ENCODE data around the gene FBXL19. TPM values are rescaled to one million over a fixed set of nuclear protein-coding genes. Genes with fewer than 3 reads are reported as not detected.

FBXL19 gene
- polyA plus RNA-seq, 1 donor from 2014 or later, result 99.6 TPM

DNA sequence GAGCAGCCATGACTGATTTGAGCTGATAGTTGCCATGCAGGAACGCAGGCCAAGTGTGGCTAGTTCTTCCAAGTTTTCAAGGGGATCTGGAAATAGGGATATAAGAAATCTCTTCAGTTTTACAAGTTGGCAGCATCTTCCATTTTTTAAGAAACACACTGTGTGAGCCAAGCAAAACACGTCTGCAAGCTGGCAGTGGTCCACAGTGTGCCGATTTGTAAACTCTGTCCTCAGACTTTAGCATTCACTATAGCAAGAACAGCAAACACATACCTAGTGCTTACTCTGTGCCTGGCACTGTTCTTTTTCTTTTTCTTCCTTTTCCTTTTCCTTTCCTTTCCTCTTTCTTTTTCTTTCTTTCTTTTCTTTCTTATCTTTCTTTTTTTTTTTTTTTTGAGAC is 28.4 kb downstream of the FBXL19 start:
- TF ChIP-seq EZH2 (IDR thresholded peaks at IDR 0.05; ENCODE audit: borderline replicate concordance, insufficient read depth, low read length, poor library complexity, severe bottlenecking) (no peak), MXI1 (conservative IDR thresholded peaks at IDR 0.05; ENCODE audit: poor library complexity, severe bottlenecking) (no peak), TAF1 (IDR thresholded peaks at IDR 0.05; ENCODE audit: low read depth) (no peak), POLR2AphosphoS5 (IDR thresholded peaks at IDR 0.05) (no peak), EP300 (conservative IDR thresholded peaks at IDR 0.05; ENCODE audit: poor library complexity, severe bottlenecking) (no peak)
- TF ChIP-seq, protein P1, sequence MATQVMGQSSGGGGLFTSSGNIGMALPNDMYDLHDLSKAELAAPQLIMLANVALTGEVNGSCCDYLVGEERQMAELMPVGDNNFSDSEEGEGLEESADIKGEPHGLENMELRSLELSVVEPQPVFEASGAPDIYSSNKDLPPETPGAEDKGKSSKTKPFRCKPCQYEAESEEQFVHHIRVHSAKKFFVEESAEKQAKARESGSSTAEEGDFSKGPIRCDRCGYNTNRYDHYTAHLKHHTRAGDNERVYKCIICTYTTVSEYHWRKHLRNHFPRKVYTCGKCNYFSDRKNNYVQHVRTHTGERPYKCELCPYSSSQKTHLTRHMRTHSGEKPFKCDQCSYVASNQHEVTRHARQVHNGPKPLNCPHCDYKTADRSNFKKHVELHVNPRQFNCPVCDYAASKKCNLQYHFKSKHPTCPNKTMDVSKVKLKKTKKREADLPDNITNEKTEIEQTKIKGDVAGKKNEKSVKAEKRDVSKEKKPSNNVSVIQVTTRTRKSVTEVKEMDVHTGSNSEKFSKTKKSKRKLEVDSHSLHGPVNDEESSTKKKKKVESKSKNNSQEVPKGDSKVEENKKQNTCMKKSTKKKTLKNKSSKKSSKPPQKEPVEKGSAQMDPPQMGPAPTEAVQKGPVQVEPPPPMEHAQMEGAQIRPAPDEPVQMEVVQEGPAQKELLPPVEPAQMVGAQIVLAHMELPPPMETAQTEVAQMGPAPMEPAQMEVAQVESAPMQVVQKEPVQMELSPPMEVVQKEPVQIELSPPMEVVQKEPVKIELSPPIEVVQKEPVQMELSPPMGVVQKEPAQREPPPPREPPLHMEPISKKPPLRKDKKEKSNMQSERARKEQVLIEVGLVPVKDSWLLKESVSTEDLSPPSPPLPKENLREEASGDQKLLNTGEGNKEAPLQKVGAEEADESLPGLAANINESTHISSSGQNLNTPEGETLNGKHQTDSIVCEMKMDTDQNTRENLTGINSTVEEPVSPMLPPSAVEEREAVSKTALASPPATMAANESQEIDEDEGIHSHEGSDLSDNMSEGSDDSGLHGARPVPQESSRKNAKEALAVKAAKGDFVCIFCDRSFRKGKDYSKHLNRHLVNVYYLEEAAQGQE (IDR thresholded peaks at IDR 0.05; ENCODE audit: borderline replicate concordance), result no peak
- TF ChIP-seq, protein P2, sequence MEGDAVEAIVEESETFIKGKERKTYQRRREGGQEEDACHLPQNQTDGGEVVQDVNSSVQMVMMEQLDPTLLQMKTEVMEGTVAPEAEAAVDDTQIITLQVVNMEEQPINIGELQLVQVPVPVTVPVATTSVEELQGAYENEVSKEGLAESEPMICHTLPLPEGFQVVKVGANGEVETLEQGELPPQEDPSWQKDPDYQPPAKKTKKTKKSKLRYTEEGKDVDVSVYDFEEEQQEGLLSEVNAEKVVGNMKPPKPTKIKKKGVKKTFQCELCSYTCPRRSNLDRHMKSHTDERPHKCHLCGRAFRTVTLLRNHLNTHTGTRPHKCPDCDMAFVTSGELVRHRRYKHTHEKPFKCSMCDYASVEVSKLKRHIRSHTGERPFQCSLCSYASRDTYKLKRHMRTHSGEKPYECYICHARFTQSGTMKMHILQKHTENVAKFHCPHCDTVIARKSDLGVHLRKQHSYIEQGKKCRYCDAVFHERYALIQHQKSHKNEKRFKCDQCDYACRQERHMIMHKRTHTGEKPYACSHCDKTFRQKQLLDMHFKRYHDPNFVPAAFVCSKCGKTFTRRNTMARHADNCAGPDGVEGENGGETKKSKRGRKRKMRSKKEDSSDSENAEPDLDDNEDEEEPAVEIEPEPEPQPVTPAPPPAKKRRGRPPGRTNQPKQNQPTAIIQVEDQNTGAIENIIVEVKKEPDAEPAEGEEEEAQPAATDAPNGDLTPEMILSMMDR (IDR thresholded peaks at IDR 0.05; ENCODE audit: poor library complexity, severe bottlenecking), result no peak
- Histone ChIP-seq H4K20me1 (ENCODE audit: insufficient read depth) (no peaks in the 10 kb centered on the region), H3K9ac (ENCODE audit: low read length) (no peak overlapping the region), H3K27me3 (ENCODE audit: insufficient read depth, low read depth, low read length) (no peaks in the 10 kb centered on the region), H2AFZ (ENCODE audit: low read depth, low read length) (no peak overlapping the region), H3K27ac (ENCODE audit: low read length) (no peak overlapping the region), H3K9me3 (ENCODE audit: low read length) (no peaks in the 10 kb centered on the region), H3K79me2 (replicated peaks; ENCODE audit: insufficient read depth, low read length) (peaks cover 4% of the 10 kb centered on the region), H3K9me2 (ENCODE audit: insufficient read depth, low read length) (no peaks in the 10 kb centered on the region), H3K4me3 (ENCODE audit: low read length) (no peak overlapping the region), H3K4me2 (ENCODE audit: low read length) (no peak overlapping the region), H3K36me3 (ENCODE audit: insufficient read depth, low read length) (no peaks in the 10 kb centered on the region), H3F3A (ENCODE audit: insufficient read depth, low read length, poor library complexity, severe bottlenecking) (no peaks in the 10 kb centered on the region)

- H3K4me3 ChIP-seq (ENCODE audit: low read length), result no peak overlapping the region
- peaks cover 4% of the 10 kb centered on the region for H3K79me2 ChIP-seq (replicated peaks; ENCODE audit: insufficient read depth, low read length)
- H3K27ac ChIP-seq (ENCODE audit: low read length), result no peak overlapping the region
- no peak overlapping the region for H3K4me2 ChIP-seq (ENCODE audit: low read length)
- no peaks in the 10 kb centered on the region for H3K9me3 ChIP-seq (ENCODE audit: low read length)
- no peak overlapping the region for H3K9ac ChIP-seq (ENCODE audit: low read length)
- no peaks in the 10 kb centered on the region for H3K9me2 ChIP-seq (ENCODE audit: insufficient read depth, low read length)
- no peaks in the 10 kb centered on the region for H3K27me3 ChIP-seq (ENCODE audit: insufficient read depth, low read depth, low read length)
- H4K20me1 ChIP-seq (ENCODE audit: insufficient read depth), result no peaks in the 10 kb centered on the region
- peaks cover 5% of the 10 kb centered on the region for H3F3A ChIP-seq (ENCODE audit: insufficient read depth, low read length, poor library complexity, severe bottlenecking)
- no peak overlapping the region for H2AFZ ChIP-seq (ENCODE audit: low read depth, low read length)
- no peak for TF ChIP-seq RAD21 (conservative IDR thresholded peaks at IDR 0.05)
- peak; percentile 9 for TF ChIP-seq POLR2AphosphoS5 (IDR thresholded peaks at IDR 0.05)
- H3K36me3 ChIP-seq (ENCODE audit: insufficient read depth, low read length), result no peaks in the 10 kb centered on the region
Observed at GRCh38 chr16:30953111-30953510, 29.7 kb downstream of the FBXL19 start.

GRCh38 chr16:30953511-30954124 is 30.2 kb downstream of the FBXL19 start:
- no peak overlapping the region for H2AFZ ChIP-seq (ENCODE audit: low read depth, low read length)
- no peak overlapping the region for H3K27ac ChIP-seq (ENCODE audit: low read length)
- no peaks in the 10 kb centered on the region for H3K27me3 ChIP-seq (ENCODE audit: insufficient read depth, low read depth, low read length)
- peaks cover 4% of the 10 kb centered on the region for H3K79me2 ChIP-seq (replicated peaks; ENCODE audit: insufficient read depth, low read length)
- H3K9me2 ChIP-seq (ENCODE audit: insufficient read depth, low read length), result no peaks in the 10 kb centered on the region
- TF ChIP-seq EP300 (conservative IDR thresholded peaks at IDR 0.05; ENCODE audit: poor library complexity, severe bottlenecking) (no peak), RAD21 (conservative IDR thresholded peaks at IDR 0.05) (peak; percentile 71), MXI1 (conservative IDR thresholded peaks at IDR 0.05; ENCODE audit: poor library complexity, severe bottlenecking) (no peak), TAF1 (IDR thresholded peaks at IDR 0.05; ENCODE audit: low read depth) (no peak), EZH2 (IDR thresholded peaks at IDR 0.05; ENCODE audit: borderline replicate concordance, insufficient read depth, low read length, poor library complexity, severe bottlenecking) (no peak), SMC3 (conservative IDR thresholded peaks at IDR 0.05; ENCODE audit: poor library complexity) (peak; percentile 76)
- TF ChIP-seq, protein P1 (IDR thresholded peaks at IDR 0.05; ENCODE audit: borderline replicate concordance), result no peak
- TF ChIP-seq, protein P2 (IDR thresholded peaks at IDR 0.05; ENCODE audit: poor library complexity, severe bottlenecking), result peak; percentile 85
- no peak overlapping the region for H3K4me3 ChIP-seq (ENCODE audit: low read length)
- H3F3A ChIP-seq (ENCODE audit: insufficient read depth, low read length, poor library complexity, severe bottlenecking), result peaks cover 5% of the 10 kb centered on the region
- H3K4me2 ChIP-seq (ENCODE audit: low read length), result no peak overlapping the region
- H3K9me3 ChIP-seq (ENCODE audit: low read length), result no peaks in the 10 kb centered on the region
- H4K20me1 ChIP-seq (ENCODE audit: insufficient read depth), result no peaks in the 10 kb centered on the region
- no peaks in the 10 kb centered on the region for H3K36me3 ChIP-seq (ENCODE audit: insufficient read depth, low read length)
- no peak overlapping the region for H3K9ac ChIP-seq (ENCODE audit: low read length)

All from neural cell (in vitro differentiated cells).